SK-N-SH treated with all-trans-retinoic acid at 6 μM for 48 hours (cell line): Measurements from ENCODE around the gene ADORA2A.

Experiments
- BACH2 ChIP-seq: fragments of 250-450 bp; sonication (Bioruptor Pico); IDR thresholded peaks from 2 replicates; pipeline ENCODE4 v1.9.0; 2021; ENCODE audit warnings: mild to moderate bottlenecking, borderline replicate concordance
- CSDC2 ChIP-seq: fragments of 250-450 bp; sonication (Bioruptor Pico); IDR thresholded peaks from 2 replicates; pipeline ENCODE4 v1.5.0; 2020; ENCODE audit warnings: mild to moderate bottlenecking, moderate library complexity
- GLIS3 ChIP-seq: fragments of 250-450 bp; sonication (Bioruptor Pico); IDR thresholded peaks from 2 replicates; pipeline ENCODE4 v1.5.0; 2020; ENCODE audit warnings: mild to moderate bottlenecking, moderate library complexity
- OSR1 ChIP-seq: fragments of 250-450 bp; sonication (Bioruptor Pico); IDR thresholded peaks from 2 replicates; pipeline ENCODE4 v1.8.0; 2022; ENCODE audit warnings: moderate library complexity, mild to moderate bottlenecking, inconsistent platforms
- PPARA ChIP-seq: fragments of 250-450 bp; sonication (Bioruptor Pico); IDR thresholded peaks from 2 replicates; pipeline ENCODE4 v1.5.0; 2020; ENCODE audit warnings: mild to moderate bottlenecking, borderline replicate concordance
- RARB ChIP-seq: fragments of 250-450 bp; sonication (Bioruptor Pico); IDR thresholded peaks from 2 replicates; pipeline ENCODE4 v1.8.0; 2021; ENCODE audit warnings: mild to moderate bottlenecking, moderate library complexity
- TCF4 ChIP-seq: fragments of 250-450 bp; sonication (Bioruptor Pico); IDR thresholded peaks from 2 replicates; pipeline ENCODE4 v1.8.0; 2021; ENCODE audit warnings: mild to moderate bottlenecking, moderate library complexity, borderline replicate concordance
- TOX ChIP-seq: fragments of 250-450 bp; sonication (Bioruptor Pico); IDR thresholded peaks from 2 replicates; pipeline ENCODE4 v1.8.0; 2021; ENCODE audit warnings: mild to moderate bottlenecking, moderate library complexity, borderline replicate concordance
- ZFP3 ChIP-seq: fragments of 250-450 bp; sonication (Bioruptor Pico); IDR thresholded peaks from 2 replicates; pipeline ENCODE4 v1.5.0; 2020; ENCODE audit warnings: mild to moderate bottlenecking, moderate library complexity
- ZNF8 ChIP-seq: fragments of 450-650 bp; formaldehyde crosslinking; IDR thresholded peaks from 2 replicates; pipeline ENCODE4 v1.5.0; 2020; ENCODE audit warnings: mild to moderate bottlenecking, moderate library complexity
- TF ChIP-seq, protein P1 (sequence below): fragments of 250-450 bp; sonication (Bioruptor Pico); IDR thresholded peaks from 2 replicates; pipeline ENCODE4 v1.5.1; 2020; ENCODE audit warnings: low read depth, mild to moderate bottlenecking, moderate library complexity
- TF ChIP-seq, protein P2 (sequence below): fragments of 250-450 bp; sonication (Bioruptor Pico); IDR thresholded peaks from 2 replicates; pipeline ENCODE4 v1.5.0; 2020; ENCODE audit warnings: mild to moderate bottlenecking, moderate library complexity
- TF ChIP-seq, protein P3 (sequence below): fragments of 250-450 bp; sonication (Bioruptor Pico); IDR thresholded peaks from 2 replicates; pipeline ENCODE4 v1.8.0; 2020; ENCODE audit warnings: mild to moderate bottlenecking, moderate library complexity, borderline replicate concordance

DNA sequence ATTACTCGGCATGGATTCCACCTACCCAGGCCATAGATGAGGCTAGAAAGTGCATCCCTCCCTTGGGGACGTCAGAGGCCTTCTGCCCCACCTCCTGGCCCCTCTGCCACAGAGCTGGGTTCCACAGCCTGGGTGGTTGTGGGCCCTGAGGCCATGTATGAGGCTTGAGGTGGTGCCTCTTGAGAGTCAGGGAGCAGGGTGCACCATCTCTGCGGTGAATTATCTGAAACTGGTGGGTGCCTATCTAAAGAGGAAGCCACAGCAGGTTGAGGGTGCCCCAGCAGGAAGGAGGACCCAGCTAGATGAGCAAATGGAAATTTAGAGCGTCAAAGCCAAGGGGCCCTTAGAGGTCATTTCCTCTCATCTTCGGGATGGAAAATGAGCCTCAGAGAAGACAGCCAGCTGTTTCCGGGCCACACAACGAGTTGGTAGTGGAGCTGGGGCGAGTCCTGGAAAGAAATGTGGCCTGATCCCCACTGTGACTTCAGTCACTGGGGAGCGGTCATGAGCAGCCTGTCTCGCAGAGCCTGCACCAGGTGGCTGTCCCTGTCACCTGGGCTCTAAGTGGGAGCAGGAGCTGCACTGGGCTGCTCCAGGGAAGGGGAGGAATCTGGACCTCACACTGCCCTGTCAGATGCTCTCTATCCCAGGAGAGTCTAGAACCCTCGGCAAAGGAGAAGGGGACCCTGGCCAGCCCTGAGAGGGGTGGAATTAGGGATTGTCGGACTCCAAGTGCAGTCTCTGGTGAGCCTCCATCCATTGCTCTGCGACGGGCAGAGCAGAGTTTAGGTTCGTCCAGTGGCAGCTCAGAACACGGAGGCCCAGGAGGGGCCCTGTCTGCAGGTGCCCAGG is 7.3 kb downstream of the ADORA2A start:
- TF ChIP-seq BACH2 (CRISPR knock-in tag) (no peak), OSR1 (no peak), PPARA (no peak), CSDC2 (no peak), RARB (CRISPR knock-in tag) (no peak), ZNF8 (CRISPR knock-in tag) (no peak), TOX (no peak), GLIS3 (no peak), ZFP3 (CRISPR knock-in tag) (no peak), TCF4 (CRISPR knock-in tag) (no peak)
- TF ChIP-seq, protein P1, sequence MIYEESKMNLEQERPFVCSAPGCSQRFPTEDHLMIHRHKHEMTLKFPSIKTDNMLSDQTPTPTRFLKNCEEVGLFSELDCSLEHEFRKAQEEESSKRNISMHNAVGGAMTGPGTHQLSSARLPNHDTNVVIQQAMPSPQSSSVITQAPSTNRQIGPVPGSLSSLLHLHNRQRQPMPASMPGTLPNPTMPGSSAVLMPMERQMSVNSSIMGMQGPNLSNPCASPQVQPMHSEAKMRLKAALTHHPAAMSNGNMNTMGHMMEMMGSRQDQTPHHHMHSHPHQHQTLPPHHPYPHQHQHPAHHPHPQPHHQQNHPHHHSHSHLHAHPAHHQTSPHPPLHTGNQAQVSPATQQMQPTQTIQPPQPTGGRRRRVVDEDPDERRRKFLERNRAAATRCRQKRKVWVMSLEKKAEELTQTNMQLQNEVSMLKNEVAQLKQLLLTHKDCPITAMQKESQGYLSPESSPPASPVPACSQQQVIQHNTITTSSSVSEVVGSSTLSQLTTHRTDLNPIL (CRISPR knock-in tag), result no peak
- TF ChIP-seq, protein P2, sequence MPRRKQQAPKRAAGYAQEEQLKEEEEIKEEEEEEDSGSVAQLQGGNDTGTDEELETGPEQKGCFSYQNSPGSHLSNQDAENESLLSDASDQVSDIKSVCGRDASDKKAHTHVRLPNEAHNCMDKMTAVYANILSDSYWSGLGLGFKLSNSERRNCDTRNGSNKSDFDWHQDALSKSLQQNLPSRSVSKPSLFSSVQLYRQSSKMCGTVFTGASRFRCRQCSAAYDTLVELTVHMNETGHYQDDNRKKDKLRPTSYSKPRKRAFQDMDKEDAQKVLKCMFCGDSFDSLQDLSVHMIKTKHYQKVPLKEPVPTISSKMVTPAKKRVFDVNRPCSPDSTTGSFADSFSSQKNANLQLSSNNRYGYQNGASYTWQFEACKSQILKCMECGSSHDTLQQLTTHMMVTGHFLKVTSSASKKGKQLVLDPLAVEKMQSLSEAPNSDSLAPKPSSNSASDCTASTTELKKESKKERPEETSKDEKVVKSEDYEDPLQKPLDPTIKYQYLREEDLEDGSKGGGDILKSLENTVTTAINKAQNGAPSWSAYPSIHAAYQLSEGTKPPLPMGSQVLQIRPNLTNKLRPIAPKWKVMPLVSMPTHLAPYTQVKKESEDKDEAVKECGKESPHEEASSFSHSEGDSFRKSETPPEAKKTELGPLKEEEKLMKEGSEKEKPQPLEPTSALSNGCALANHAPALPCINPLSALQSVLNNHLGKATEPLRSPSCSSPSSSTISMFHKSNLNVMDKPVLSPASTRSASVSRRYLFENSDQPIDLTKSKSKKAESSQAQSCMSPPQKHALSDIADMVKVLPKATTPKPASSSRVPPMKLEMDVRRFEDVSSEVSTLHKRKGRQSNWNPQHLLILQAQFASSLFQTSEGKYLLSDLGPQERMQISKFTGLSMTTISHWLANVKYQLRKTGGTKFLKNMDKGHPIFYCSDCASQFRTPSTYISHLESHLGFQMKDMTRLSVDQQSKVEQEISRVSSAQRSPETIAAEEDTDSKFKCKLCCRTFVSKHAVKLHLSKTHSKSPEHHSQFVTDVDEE (CRISPR knock-in tag), result no peak
- TF ChIP-seq, protein P3, sequence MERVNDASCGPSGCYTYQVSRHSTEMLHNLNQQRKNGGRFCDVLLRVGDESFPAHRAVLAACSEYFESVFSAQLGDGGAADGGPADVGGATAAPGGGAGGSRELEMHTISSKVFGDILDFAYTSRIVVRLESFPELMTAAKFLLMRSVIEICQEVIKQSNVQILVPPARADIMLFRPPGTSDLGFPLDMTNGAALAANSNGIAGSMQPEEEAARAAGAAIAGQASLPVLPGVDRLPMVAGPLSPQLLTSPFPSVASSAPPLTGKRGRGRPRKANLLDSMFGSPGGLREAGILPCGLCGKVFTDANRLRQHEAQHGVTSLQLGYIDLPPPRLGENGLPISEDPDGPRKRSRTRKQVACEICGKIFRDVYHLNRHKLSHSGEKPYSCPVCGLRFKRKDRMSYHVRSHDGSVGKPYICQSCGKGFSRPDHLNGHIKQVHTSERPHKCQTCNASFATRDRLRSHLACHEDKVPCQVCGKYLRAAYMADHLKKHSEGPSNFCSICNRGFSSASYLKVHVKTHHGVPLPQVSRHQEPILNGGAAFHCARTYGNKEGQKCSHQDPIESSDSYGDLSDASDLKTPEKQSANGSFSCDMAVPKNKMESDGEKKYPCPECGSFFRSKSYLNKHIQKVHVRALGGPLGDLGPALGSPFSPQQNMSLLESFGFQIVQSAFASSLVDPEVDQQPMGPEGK (CRISPR knock-in tag), result no peak
